ENCODE measurements around the gene CCDC87.

DNA sequence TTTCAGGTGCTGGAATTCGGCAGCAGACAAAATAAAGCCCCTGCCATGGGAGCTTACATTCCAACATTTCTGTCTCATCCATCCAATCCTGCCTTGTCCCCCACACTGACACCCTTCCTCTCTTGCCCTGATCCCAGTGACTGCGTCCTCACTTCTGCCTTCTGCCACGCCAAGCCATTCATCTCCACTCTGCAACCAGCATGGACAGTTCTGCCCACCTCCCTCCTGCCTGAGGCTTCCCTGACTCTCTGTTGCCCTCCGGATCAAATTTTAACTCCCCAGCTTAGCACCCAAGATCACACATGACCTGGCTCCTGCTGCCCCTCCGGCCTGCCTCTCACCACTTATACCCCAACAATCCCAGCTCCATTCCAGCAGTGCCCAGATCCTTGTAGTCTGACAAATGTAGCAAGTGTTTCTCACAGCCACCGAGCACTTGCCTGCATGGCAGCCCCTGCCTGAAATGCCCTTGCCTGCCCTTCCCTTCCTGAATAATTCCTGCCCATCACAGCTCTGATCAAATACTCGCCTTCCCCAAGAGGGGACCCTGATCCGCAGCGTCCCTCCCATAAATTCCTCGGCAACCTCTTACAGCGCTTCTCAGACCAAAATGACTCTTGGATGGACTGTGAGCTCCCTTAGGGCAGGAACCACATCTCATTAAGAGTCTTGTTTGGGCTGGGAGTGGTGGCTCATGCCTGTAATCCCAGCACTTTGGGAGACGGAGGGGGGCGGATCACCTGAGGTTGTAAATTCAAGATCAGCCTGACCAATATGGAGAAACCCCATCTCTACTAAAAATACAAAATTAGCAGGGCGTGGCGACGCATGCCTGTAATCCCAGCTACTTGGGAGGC, 43.9 kb downstream of the CCDC87 start:
- TF ChIP-seq, protein P1, sequence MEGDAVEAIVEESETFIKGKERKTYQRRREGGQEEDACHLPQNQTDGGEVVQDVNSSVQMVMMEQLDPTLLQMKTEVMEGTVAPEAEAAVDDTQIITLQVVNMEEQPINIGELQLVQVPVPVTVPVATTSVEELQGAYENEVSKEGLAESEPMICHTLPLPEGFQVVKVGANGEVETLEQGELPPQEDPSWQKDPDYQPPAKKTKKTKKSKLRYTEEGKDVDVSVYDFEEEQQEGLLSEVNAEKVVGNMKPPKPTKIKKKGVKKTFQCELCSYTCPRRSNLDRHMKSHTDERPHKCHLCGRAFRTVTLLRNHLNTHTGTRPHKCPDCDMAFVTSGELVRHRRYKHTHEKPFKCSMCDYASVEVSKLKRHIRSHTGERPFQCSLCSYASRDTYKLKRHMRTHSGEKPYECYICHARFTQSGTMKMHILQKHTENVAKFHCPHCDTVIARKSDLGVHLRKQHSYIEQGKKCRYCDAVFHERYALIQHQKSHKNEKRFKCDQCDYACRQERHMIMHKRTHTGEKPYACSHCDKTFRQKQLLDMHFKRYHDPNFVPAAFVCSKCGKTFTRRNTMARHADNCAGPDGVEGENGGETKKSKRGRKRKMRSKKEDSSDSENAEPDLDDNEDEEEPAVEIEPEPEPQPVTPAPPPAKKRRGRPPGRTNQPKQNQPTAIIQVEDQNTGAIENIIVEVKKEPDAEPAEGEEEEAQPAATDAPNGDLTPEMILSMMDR (IDR thresholded peaks at IDR 0.05), result no peak
- TF ChIP-seq EZH2 (IDR thresholded peaks at IDR 0.05), result no peak
